ENCODE results near the gene VCL.
A peak's percentile ranks its signal among the peaks of the same experiment; 100 is the strongest.
"Not testable (repeated sequence)": the region's sequence is repeated elsewhere in the genome, so short reads cannot be mapped to it uniquely, and the experiment has no call there.

VCL gene

DNA sequence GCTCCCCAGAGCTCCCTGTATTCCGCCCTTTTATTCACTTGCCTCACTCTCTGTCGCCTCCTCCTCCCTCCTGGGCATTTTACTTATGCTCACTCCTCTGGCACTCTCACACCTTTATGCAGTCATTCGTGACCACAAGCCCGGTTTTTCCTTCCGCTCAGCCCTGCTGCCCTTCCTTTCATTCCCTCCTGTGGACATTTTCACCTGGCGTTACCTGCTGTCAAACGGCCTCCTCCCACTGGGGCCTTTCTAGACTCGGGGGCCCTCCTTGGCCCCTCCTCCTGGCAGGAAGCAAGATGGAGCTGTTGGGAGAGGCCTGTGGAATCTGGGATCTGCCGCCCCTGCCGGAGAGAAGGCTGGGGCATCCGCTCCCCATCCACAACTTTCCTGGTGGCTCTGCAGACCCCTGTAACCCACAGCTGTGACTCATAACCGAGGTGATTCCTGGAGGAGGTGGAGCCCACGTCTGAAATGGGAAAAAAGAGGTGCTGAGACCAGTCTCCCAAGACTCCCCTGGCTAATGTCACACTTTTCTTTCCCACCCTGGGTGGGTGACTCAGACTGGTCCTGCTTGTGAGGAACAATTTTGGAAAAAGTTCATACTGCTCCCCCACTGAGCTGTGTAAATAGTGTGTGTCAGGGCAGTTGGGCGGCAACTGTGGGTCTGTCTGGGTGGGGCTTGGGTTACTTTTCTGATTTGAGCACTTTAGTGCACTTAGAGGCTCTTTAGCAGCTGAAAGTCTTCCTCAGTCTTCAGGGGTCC, 1.2 kb downstream of the VCL start:
- no peak for DNase-seq (ENCODE audit: extremely low read depth, low read depth)
- TF ChIP-seq, protein P1, sequence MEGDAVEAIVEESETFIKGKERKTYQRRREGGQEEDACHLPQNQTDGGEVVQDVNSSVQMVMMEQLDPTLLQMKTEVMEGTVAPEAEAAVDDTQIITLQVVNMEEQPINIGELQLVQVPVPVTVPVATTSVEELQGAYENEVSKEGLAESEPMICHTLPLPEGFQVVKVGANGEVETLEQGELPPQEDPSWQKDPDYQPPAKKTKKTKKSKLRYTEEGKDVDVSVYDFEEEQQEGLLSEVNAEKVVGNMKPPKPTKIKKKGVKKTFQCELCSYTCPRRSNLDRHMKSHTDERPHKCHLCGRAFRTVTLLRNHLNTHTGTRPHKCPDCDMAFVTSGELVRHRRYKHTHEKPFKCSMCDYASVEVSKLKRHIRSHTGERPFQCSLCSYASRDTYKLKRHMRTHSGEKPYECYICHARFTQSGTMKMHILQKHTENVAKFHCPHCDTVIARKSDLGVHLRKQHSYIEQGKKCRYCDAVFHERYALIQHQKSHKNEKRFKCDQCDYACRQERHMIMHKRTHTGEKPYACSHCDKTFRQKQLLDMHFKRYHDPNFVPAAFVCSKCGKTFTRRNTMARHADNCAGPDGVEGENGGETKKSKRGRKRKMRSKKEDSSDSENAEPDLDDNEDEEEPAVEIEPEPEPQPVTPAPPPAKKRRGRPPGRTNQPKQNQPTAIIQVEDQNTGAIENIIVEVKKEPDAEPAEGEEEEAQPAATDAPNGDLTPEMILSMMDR (IDR thresholded peaks at IDR 0.05; ENCODE audit: low read depth, low read length), result peak; percentile 60

DNA sequence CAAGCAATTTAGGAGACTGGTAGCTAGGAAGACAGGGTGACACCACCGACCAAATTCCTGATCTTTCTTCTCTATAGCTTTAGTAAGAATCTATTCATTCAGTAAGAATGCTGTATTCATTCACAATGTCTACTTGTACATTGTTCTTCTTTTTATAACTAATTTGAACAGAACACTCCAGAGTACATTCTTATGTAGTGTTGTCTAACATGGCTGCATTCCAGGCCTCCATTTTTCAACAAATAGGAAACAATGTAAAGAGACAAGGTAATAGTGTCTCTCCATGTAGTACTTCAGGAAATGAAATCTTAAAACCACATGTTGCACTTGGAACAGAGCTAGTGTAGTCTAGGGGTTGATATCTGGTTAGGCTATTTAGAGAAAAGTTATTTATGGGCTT, 1.8 kb downstream of the VCL start:
- no peak for DNase-seq (ENCODE audit: extremely low read depth, low read depth)
- TF ChIP-seq, protein P1 (IDR thresholded peaks at IDR 0.05; ENCODE audit: low read depth, low read length), result no peak

- DNase-seq (ENCODE audit: extremely low read depth, low read depth), result not testable (repeated sequence)
Observed at GRCh38 chr10:74000244-74000643, 2.3 kb downstream of the VCL start.

DNA sequence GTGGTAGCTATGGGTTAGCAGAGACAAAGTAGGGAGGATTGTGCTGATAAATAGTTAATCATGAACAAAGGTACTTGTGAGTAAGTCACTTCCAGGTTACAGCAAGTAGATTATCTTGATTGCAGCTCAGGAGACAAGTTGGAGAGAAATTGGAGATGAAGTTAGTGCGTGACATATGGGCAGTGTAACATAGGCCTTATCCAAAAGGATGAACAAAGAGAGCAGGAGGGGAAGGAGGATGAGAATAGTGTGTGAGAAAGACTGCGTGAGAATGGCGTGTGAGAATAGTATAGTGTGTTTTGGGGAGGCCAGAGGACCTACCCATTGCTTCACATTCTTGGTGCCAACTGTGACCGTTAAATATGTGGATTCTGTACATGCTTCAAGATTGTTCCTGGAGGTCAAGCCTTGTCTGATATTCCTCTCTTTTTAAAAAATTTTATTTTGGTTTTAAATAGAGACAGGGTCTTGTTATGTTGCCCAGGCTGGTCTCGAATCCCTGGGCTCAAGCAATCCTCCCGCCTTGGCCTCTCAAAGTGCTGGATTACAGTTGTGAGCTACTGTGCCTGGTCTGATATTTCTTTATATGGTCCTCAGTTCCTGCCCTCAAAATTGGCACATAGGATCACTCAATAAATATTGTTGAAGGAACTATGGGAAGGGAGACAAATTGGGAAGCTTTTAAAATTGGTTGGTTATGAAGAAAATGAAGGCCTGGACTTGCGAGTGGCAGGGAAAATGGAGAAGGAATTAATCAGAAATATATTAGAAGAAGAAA, 3.2 kb downstream of the VCL start:
- DNase-seq (ENCODE audit: extremely low read depth, low read depth), result no peak
- TF ChIP-seq, protein P1 (IDR thresholded peaks at IDR 0.05; ENCODE audit: low read depth, low read length), result no peak

DNA sequence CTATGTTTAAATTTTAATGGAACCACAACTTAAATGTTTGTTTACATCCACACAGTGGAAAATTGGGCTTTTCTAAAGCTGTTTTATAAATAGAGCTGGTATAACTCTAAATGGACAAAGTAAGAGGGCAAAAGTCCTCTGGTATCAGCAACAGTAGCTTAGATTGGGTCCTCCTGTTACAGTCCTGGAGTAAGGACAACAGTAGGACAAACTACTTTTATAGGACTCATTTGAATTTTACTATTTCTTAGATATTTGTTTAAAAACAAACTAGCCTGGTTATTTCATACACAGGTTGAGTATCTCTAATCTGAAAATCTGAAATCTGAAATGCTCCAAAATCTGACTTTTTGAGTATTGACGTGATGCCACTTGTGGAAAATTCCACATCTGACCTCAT, 8.4 kb downstream of the VCL start:
- DNase-seq (ENCODE audit: extremely low read depth, low read depth), result no peak
- TF ChIP-seq, protein P1 (IDR thresholded peaks at IDR 0.05; ENCODE audit: low read depth, low read length), result no peak

DNA sequence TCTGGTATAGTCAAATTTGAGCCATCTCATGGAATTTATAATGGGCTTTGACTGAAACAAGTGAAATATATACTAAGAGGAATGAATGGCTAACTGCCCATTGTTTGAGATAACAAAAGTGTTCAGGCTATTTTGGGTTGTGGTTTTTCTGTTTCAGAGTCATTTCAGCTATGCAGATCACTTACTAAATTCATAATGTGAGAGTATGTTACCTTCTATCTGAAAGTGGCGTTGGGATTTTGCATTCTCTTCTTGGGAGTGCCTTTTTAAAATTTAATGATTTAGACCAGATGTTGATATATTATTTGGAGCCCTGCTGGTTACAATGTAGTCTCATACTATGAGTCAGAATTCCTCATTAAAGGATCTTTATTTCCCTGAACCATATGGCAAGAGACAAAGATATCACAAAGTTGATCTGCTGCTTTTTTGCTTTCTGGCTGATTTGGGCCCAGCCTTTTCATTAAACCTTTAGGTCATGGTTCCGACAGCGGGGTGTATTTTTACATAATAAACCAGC, 10.4 kb downstream of the VCL start:
- TF ChIP-seq, protein P1 (IDR thresholded peaks at IDR 0.05; ENCODE audit: low read depth, low read length), result no peak
- peak; percentile 68 for DNase-seq (ENCODE audit: extremely low read depth, low read depth)

DNA sequence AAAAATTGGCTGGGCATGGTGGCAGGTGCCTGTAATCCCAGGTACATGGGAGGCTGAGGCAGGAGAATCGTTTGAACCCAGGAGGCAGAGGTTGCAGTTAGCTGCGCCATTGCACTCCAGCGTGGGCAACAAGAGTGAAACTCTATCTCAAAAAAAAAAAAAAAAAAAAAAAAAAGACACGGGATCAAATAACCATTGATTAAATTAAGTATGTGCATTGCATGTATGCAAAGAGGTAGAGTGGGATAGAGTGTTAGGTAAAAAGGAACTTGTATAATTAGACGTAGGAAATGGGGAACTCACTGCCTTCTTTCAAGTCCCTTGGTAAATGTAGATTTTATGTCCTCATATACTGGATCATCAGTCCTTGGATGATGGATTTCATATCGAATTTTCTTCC, 13.1 kb downstream of the VCL start:
- TF ChIP-seq, protein P1 (IDR thresholded peaks at IDR 0.05; ENCODE audit: low read depth, low read length), result no peak
- DNase-seq (ENCODE audit: extremely low read depth, low read depth), result no peak
